Measurements from ENCODE around the gene RPAIN.

RPAIN gene

GRCh38 chr17:5419959-5420653 is at the start of gene RPAIN:
Gene RPAIN, plus strand, starts transcription at chr17:5420182. Its CDS starts 29 bp downstream, at chr17:5420211.
- peaks cover 4% of the 10 kb centered on the region for H3K27me3 Mint-ChIP-seq
- H3K27ac Mint-ChIP-seq: peak within 1 kb of the TSS; percentile 99
- CTCF ChIA-PET: interaction anchor here (1.1 kb wide), 1 partner anchor 19 kb away, joined by 4 read pairs; the partner anchor contains the start of gene C1QBP
- peak within 1 kb of the TSS; percentile 96 for H3K4me3 Mint-ChIP-seq
- peak; percentile 93 for DNase-seq
- peaks cover 50% of the 10 kb centered on the region for H3K4me1 Mint-ChIP-seq
- peaks cover 33% of the 10 kb centered on the region for H3K36me3 Mint-ChIP-seq
- H3K9me3 Mint-ChIP-seq: no peaks in the 10 kb centered on the region

- no peak overlapping the region for H3K27ac Mint-ChIP-seq
- no peaks in the 10 kb centered on the region for H3K27me3 Mint-ChIP-seq
- no peak for DNase-seq
- CTCF ChIA-PET: no interaction called here
- no peak overlapping the region for H3K4me3 Mint-ChIP-seq
- no peaks in the 10 kb centered on the region for H3K4me1 Mint-ChIP-seq
- peaks cover 34% of the 10 kb centered on the region for H3K36me3 Mint-ChIP-seq
- no peaks in the 10 kb centered on the region for H3K9me3 Mint-ChIP-seq
Observed at GRCh38 chr17:5370411-5370810, 49.6 kb upstream of the RPAIN start.

GRCh38 chr17:5373112-5373511 is 46.9 kb upstream of the RPAIN start:
- no peak overlapping the region for H3K27ac Mint-ChIP-seq
- DNase-seq: no peak
- peaks cover 40% of the 10 kb centered on the region for H3K36me3 Mint-ChIP-seq
- H3K4me3 Mint-ChIP-seq: no peak overlapping the region
- CTCF ChIA-PET: no interaction called here
- no peaks in the 10 kb centered on the region for H3K9me3 Mint-ChIP-seq
- H3K4me1 Mint-ChIP-seq: no peaks in the 10 kb centered on the region
- H3K27me3 Mint-ChIP-seq: no peaks in the 10 kb centered on the region

GRCh38 chr17:5378566-5379207 is 41.3 kb upstream of the RPAIN start:
- no peaks in the 10 kb centered on the region for H3K9me3 Mint-ChIP-seq
- no peaks in the 10 kb centered on the region for H3K27me3 Mint-ChIP-seq
- peaks cover 65% of the 10 kb centered on the region for H3K36me3 Mint-ChIP-seq
- peak overlapping the region; percentile 26 for H3K27ac Mint-ChIP-seq
- no peak overlapping the region for H3K4me3 Mint-ChIP-seq
- H3K4me1 Mint-ChIP-seq: no peaks in the 10 kb centered on the region
- CTCF ChIA-PET: no interaction called here
- DNase-seq: no peak

GRCh38 chr17:5379351-5380107 is 40.5 kb upstream of the RPAIN start:
- Mint-ChIP-seq H3K9me3 (no peaks in the 10 kb centered on the region), H3K27ac (no peak overlapping the region), H3K4me1 (no peaks in the 10 kb centered on the region), H3K27me3 (no peaks in the 10 kb centered on the region), H3K36me3 (peaks cover 68% of the 10 kb centered on the region), H3K4me3 (no peak overlapping the region)
- CTCF ChIA-PET: no interaction called here
- DNase-seq: no peak

- peaks cover 71% of the 10 kb centered on the region for H3K36me3 Mint-ChIP-seq
- no peaks in the 10 kb centered on the region for H3K4me1 Mint-ChIP-seq
- no peaks in the 10 kb centered on the region for H3K27me3 Mint-ChIP-seq
- DNase-seq: no peak
- H3K9me3 Mint-ChIP-seq: no peaks in the 10 kb centered on the region
- CTCF ChIA-PET: interaction anchor here (0.5 to 1.3 kb wide), 2 partner anchors 58 to 81 kb away, joined by 3 to 4 read pairs; partner anchors contain the start of gene C1QBP
- H3K4me3 Mint-ChIP-seq: no peak overlapping the region
- H3K27ac Mint-ChIP-seq: no peak overlapping the region
Observed at GRCh38 chr17:5380491-5381135, 39.4 kb upstream of the RPAIN start.

GRCh38 chr17:5381542-5381941 is 38.4 kb upstream of the RPAIN start:
- no peaks in the 10 kb centered on the region for H3K9me3 Mint-ChIP-seq
- no peaks in the 10 kb centered on the region for H3K27me3 Mint-ChIP-seq
- no peak overlapping the region for H3K4me3 Mint-ChIP-seq
- peaks cover 74% of the 10 kb centered on the region for H3K36me3 Mint-ChIP-seq
- no peak for DNase-seq
- H3K27ac Mint-ChIP-seq: peak overlapping the region; percentile 0
- CTCF ChIA-PET: interaction anchor here (0.5 to 0.6 kb wide), 2 partner anchors 9 to 82 kb away, joined by 3 read pairs; no protein-coding TSS in a partner anchor
- H3K4me1 Mint-ChIP-seq: no peaks in the 10 kb centered on the region

GRCh38 chr17:5391678-5392077 is 28.3 kb upstream of the RPAIN start:
- no peak for DNase-seq
- Mint-ChIP-seq H3K36me3 (peaks cover 67% of the 10 kb centered on the region), H3K27me3 (no peaks in the 10 kb centered on the region), H3K4me3 (no peak overlapping the region), H3K9me3 (no peaks in the 10 kb centered on the region), H3K27ac (no peak overlapping the region), H3K4me1 (peaks cover 8% of the 10 kb centered on the region)
- CTCF ChIA-PET: interaction anchor here (2.0 kb wide), 1 partner anchor 48 kb away, joined by 7 read pairs; the partner anchor contains the start of gene C1QBP

- no peak overlapping the region for H3K27ac Mint-ChIP-seq
- peaks cover 59% of the 10 kb centered on the region for H3K36me3 Mint-ChIP-seq
- no peak overlapping the region for H3K4me3 Mint-ChIP-seq
- DNase-seq: no peak
- CTCF ChIA-PET: no interaction called here
- H3K4me1 Mint-ChIP-seq: no peaks in the 10 kb centered on the region
- no peaks in the 10 kb centered on the region for H3K27me3 Mint-ChIP-seq
- no peaks in the 10 kb centered on the region for H3K9me3 Mint-ChIP-seq
Observed at GRCh38 chr17:5396612-5397011, 23.4 kb upstream of the RPAIN start.

GRCh38 chr17:5399767-5400166 is 20.2 kb upstream of the RPAIN start:
- H3K36me3 Mint-ChIP-seq: peaks cover 54% of the 10 kb centered on the region
- DNase-seq: no peak
- no peak overlapping the region for H3K4me3 Mint-ChIP-seq
- H3K4me1 Mint-ChIP-seq: no peaks in the 10 kb centered on the region
- no peaks in the 10 kb centered on the region for H3K9me3 Mint-ChIP-seq
- no peak overlapping the region for H3K27ac Mint-ChIP-seq
- no peaks in the 10 kb centered on the region for H3K27me3 Mint-ChIP-seq
- CTCF ChIA-PET: no interaction called here

GRCh38 chr17:5405400-5405799 is 14.6 kb upstream of the RPAIN start:
- Mint-ChIP-seq H3K4me1 (peaks cover 2% of the 10 kb centered on the region), H3K27ac (no peak overlapping the region), H3K9me3 (no peaks in the 10 kb centered on the region), H3K4me3 (no peak overlapping the region), H3K27me3 (no peaks in the 10 kb centered on the region), H3K36me3 (peaks cover 30% of the 10 kb centered on the region)
- DNase-seq: no peak
- CTCF ChIA-PET: interaction anchor here (1.0 kb wide), 1 partner anchor 34 kb away, joined by 4 read pairs; the partner anchor contains the start of gene C1QBP

GRCh38 chr17:5408186-5408585 is 11.8 kb upstream of the RPAIN start:
- Mint-ChIP-seq H3K27ac (no peak overlapping the region), H3K4me3 (no peak overlapping the region), H3K27me3 (no peaks in the 10 kb centered on the region), H3K4me1 (peaks cover 11% of the 10 kb centered on the region), H3K9me3 (no peaks in the 10 kb centered on the region), H3K36me3 (peaks cover 41% of the 10 kb centered on the region)
- CTCF ChIA-PET: no interaction called here
- DNase-seq: no peak

- peaks cover 36% of the 10 kb centered on the region for H3K36me3 Mint-ChIP-seq
- no peaks in the 10 kb centered on the region for H3K27me3 Mint-ChIP-seq
- H3K9me3 Mint-ChIP-seq: no peaks in the 10 kb centered on the region
- H3K27ac Mint-ChIP-seq: no peak overlapping the region
- no peak for DNase-seq
- H3K4me3 Mint-ChIP-seq: no peak overlapping the region
- CTCF ChIA-PET: no interaction called here
- H3K4me1 Mint-ChIP-seq: peaks cover 16% of the 10 kb centered on the region
Observed at GRCh38 chr17:5410594-5411272, 9.2 kb upstream of the RPAIN start.

GRCh38 chr17:5413682-5414081 is 6.3 kb upstream of the RPAIN start:
- Mint-ChIP-seq H3K4me3 (no peak overlapping the region), H3K4me1 (peaks cover 34% of the 10 kb centered on the region), H3K36me3 (peaks cover 44% of the 10 kb centered on the region), H3K9me3 (no peaks in the 10 kb centered on the region), H3K27ac (no peak overlapping the region), H3K27me3 (no peaks in the 10 kb centered on the region)
- DNase-seq: no peak
- CTCF ChIA-PET: no interaction called here
